Psoas muscle (tissue), 8 donors: ENCODE measurements around the gene IQCK. TPM values are rescaled to one million over a fixed set of nuclear protein-coding genes. Genes with fewer than 3 reads are reported as not detected.
A peak's percentile ranks its signal among the peaks of the same experiment; 100 is the strongest.

Experiments
- ATAC-seq, 4 donors: fragments of 200-7000 bp; cut with Tn5 transposase; one replicate each; pipeline ENCODE4 v1.9.1; 2020; ENCODE audit warnings: moderate library complexity in 3 of 4, mild to moderate bottlenecking in 2 of 4
- DNase-seq, 2 donors: peaks; one replicate each; pipeline ENCODE4 v3.0.0-alpha.2; 2020
- H3K27ac ChIP-seq: fragments of 200-600 bp; one replicate; pipeline ENCODE4 v1.8.0; 2022
- H3K27me3 ChIP-seq, 3 donors: fragments of 200-600 bp in 1 of 3; one replicate each; pipeline versions ENCODE4 v1.6.1 to v1.8.0; 2013 to 2022; ENCODE audit warnings: low read length in 2 of 3, mild to moderate bottlenecking in 2 of 3, moderate library complexity in 1 of 3; ENCODE audit not compliant: insufficient read depth in 3 of 3
- H3K36me3 ChIP-seq, 2 donors: fragments of 200-600 bp in 1 of 2; one replicate each; pipeline versions ENCODE4 v1.6.1 to v1.8.0; 2013 to 2022; ENCODE audit warnings: low read depth in 1 of 2, mild to moderate bottlenecking in 1 of 2, moderate library complexity in 1 of 2; ENCODE audit not compliant: insufficient read depth in 1 of 2
- H3K4me1 ChIP-seq: fragments of 200-600 bp; one replicate; pipeline ENCODE4 v1.8.0; 2022
- H3K4me3 ChIP-seq: fragments of 200-600 bp; one replicate; pipeline ENCODE4 v1.8.0; 2022; ENCODE audit warnings: mild to moderate bottlenecking
- H3K9me3 ChIP-seq: fragments of 200-600 bp; one replicate; pipeline ENCODE4 v1.8.0; 2022
- CTCF ChIP-seq: fragments of 200-600 bp; IDR thresholded peaks from one replicate; pipeline ENCODE4 v1.8.0; 2022; ENCODE audit warnings: antibody characterized with exemption
- WGBS, 3 donors: extraction: QIAGEN DNeasy Blood & Tissue Kit; methylation state at CpG; one replicate each; pipeline versions ENCODE4 v1.1.6 to v1.1.7; 2013; 5-methylcytosine and 5-hydroxymethylcytosine counted together
- intact Hi-C, 2 donors: fragments of 100-400 bp; cut with DNase I; formaldehyde crosslinking; loops; one replicate each; pipeline versions ENCODE4 v1.11.0 to v1.14.2; 2022
- polyA plus RNA-seq, 3 donors: library from polyadenylated mRNA; stranded (reverse); fragments of 200-250 nt; gene quantifications; one replicate each; pipeline ENCODE4 v1.2.3, GENCODE V29; 2013
- total RNA-seq, 4 donors: library from RNA; stranded (reverse); fragmentation: NEBNext Ultra II Directional in 2 of 4; extraction: Animal tissue kit (Norgen Biotek cat#: 25700) in 2 of 4; gene quantifications; one replicate each; pipeline versions ENCODE4 v1.2.1 to v1.2.4, GENCODE V29; 2021 to 2023
- donor health status: healthy with polysubstance abuse.
- donor health status: DM: no; HTN: no; CAD: no; lungs with moderate emphysema.
- donor health status: Bipolar disorder and iron deficiency.
- donor health status: healthy.
- donor health status: DM: yes; HTN: yes; CAD: no.
- donor health status: DM: no; HTN: no; CAD: no.
- donor health status: DM: no; HTN: no; CAD: no.
- donor health status: DM: yes; HTN: yes; CAD: no.

The IQCK gene
- total and polyA plus RNA-seq, 7 donors, result 4.3 to 9.9 (median 6.3) TPM

- DNase-seq (no peak), ATAC-seq (no peak)
- TF ChIP-seq CTCF, result no peak
- no peaks in the 10 kb centered on the region for H3K9me3 ChIP-seq
- no peaks in the 10 kb centered on the region for H3K36me3 ChIP-seq
- H3K27me3 ChIP-seq, result no peaks in the 10 kb centered on the region
- H3K27ac ChIP-seq, result peak overlapping the region; percentile 89
- no peak overlapping the region for H3K4me3 ChIP-seq
- intact Hi-C loops, result loop anchor here in 1 of 2 donors (5.0 kb wide), 1 partner anchor 35 kb away; no protein-coding TSS in a partner anchor
- peaks cover 51% of the 10 kb centered on the region for H3K4me1 ChIP-seq
- 35 to 47% (median 41%) methylated on average over 6 of the region's 6 CpGs for WGBS, 3 donors
Measured at GRCh38 chr16:19842426-19843157, 124.5 kb downstream of the IQCK start.

- Histone ChIP-seq H3K4me1 (peaks cover 43% of the 10 kb centered on the region), H3K4me3 (no peak overlapping the region), H3K27ac (peak overlapping the region; percentile 89), H3K9me3 (no peaks in the 10 kb centered on the region), H3K36me3 (no peaks in the 10 kb centered on the region), H3K27me3 (no peaks in the 10 kb centered on the region)
- DNase-seq, result no peak
- TF ChIP-seq CTCF, result no peak
- intact Hi-C loops, result loop anchor here in 1 of 2 donors (5.0 kb wide), 1 partner anchor 34 kb away; no protein-coding TSS in a partner anchor
- ATAC-seq, result no peak
- 70 to 93% (median 87%) methylated on average over 1 of the region's 1 CpG for WGBS, 3 donors
Measured at GRCh38 chr16:19843371-19843770, 125.3 kb downstream of the IQCK start.

- TF ChIP-seq CTCF, result peak; percentile 8
Measured at GRCh38 chr16:19844945-19845641, 127.0 kb downstream of the IQCK start.

GRCh38 chr16:19846436-19846835 is 128.4 kb downstream of the IQCK start:
- H3K27ac ChIP-seq, result no peak overlapping the region
- no peak for TF ChIP-seq CTCF
- H3K4me3 ChIP-seq, result no peak overlapping the region
- no peaks in the 10 kb centered on the region for H3K27me3 ChIP-seq
- WGBS, 3 donors, result 66 to 82% (median 66%) methylated on average over 5 of the region's 5 CpGs
- ATAC-seq (no peak), DNase-seq (no peak)
- no peaks in the 10 kb centered on the region for H3K36me3 ChIP-seq
- H3K4me1 ChIP-seq, result peaks cover 22% of the 10 kb centered on the region
- H3K9me3 ChIP-seq, result no peaks in the 10 kb centered on the region
- intact Hi-C loops, result loop anchor here in 1 of 2 donors (5.0 kb wide), 1 partner anchor 36 kb away; the partner anchor contains the start of gene GPRC5B

More at GRCh38 chr16:19844945-19845641, 127.0 kb downstream of the IQCK start:
- no peaks in the 10 kb centered on the region for H3K36me3 ChIP-seq
- DNase-seq (no peak), ATAC-seq (peak; percentile 66 to 79 (median 70))
- H3K27me3 ChIP-seq, result no peaks in the 10 kb centered on the region
- H3K27ac ChIP-seq, result peak overlapping the region; percentile 89
- H3K4me3 ChIP-seq, result no peak overlapping the region
- 58 to 65% (median 60%) methylated on average over 11 of the region's 11 CpGs for WGBS, 3 donors
- intact Hi-C loops, result loop anchor here (5.0 kb wide), 2 partner anchors 32 to 37 kb away; partner anchors contain the start of gene GPRC5B (in 1 of the 2)
- no peaks in the 10 kb centered on the region for H3K9me3 ChIP-seq
- peaks cover 28% of the 10 kb centered on the region for H3K4me1 ChIP-seq
